GM12864 (cell line): ENCODE data around the gene TSKU.
"Not testable (repeated sequence)": the region's sequence is repeated elsewhere in the genome, so short reads cannot be mapped to it uniquely, and the experiment has no call there.

Experiments
- DNase-seq: peaks from one replicate; pipeline ENCODE4 v3.0.0-alpha.2; 2011; ENCODE audit warnings: low read depth
- H3K4me3 ChIP-seq: 2 replicates; pipeline ENCODE4 v1.5.1; 2011; ENCODE audit warnings: mild to moderate bottlenecking, low read depth, low read length, control low read depth
- TF ChIP-seq, protein P1 (sequence below): IDR thresholded peaks from 2 replicates; pipeline ENCODE4 v1.5.1; 2011; ENCODE audit warnings: low read depth, mild to moderate bottlenecking, moderate library complexity, low read length, control low read depth, inconsistent platforms; ENCODE audit errors: missing control alignments

Gene TSKU

GRCh38 chr11:76808996-76809395, 25.8 kb downstream of the TSKU start:
- TF ChIP-seq, protein P1, sequence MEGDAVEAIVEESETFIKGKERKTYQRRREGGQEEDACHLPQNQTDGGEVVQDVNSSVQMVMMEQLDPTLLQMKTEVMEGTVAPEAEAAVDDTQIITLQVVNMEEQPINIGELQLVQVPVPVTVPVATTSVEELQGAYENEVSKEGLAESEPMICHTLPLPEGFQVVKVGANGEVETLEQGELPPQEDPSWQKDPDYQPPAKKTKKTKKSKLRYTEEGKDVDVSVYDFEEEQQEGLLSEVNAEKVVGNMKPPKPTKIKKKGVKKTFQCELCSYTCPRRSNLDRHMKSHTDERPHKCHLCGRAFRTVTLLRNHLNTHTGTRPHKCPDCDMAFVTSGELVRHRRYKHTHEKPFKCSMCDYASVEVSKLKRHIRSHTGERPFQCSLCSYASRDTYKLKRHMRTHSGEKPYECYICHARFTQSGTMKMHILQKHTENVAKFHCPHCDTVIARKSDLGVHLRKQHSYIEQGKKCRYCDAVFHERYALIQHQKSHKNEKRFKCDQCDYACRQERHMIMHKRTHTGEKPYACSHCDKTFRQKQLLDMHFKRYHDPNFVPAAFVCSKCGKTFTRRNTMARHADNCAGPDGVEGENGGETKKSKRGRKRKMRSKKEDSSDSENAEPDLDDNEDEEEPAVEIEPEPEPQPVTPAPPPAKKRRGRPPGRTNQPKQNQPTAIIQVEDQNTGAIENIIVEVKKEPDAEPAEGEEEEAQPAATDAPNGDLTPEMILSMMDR: no peak
- no peak for DNase-seq
- no peak overlapping the region for H3K4me3 ChIP-seq

- H3K4me3 ChIP-seq: no peak overlapping the region
- DNase-seq: no peak
- TF ChIP-seq, protein P1: peak; percentile 30
Measured at GRCh38 chr11:76810151-76810853, 27.1 kb downstream of the TSKU start.

DNA sequence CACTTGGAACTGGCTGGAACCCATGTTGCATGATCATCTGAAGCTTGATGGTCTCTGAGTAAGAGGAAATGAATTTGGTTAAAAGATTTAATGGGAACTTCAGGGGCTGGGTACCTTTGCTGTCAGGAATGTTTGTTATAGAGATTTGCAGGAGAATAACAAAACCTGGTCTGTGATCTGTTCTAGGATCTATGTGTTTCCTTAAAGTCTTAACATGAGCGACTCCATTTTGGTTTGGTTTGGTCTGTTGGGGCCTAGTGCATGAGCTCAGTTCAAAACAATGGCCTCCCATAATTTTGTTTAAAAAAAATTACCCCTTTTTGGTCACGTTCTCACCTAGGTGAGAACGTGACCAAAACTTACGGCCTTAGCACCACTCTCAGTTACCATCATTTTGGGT, 28.1 kb downstream of the TSKU start:
- TF ChIP-seq, protein P1: no peak
- no peak for DNase-seq
- no peak overlapping the region for H3K4me3 ChIP-seq

- H3K4me3 ChIP-seq: no peak overlapping the region
- TF ChIP-seq, protein P1: no peak
- no peak for DNase-seq
Measured at GRCh38 chr11:76814414-76814813, 31.3 kb downstream of the TSKU start.

DNA sequence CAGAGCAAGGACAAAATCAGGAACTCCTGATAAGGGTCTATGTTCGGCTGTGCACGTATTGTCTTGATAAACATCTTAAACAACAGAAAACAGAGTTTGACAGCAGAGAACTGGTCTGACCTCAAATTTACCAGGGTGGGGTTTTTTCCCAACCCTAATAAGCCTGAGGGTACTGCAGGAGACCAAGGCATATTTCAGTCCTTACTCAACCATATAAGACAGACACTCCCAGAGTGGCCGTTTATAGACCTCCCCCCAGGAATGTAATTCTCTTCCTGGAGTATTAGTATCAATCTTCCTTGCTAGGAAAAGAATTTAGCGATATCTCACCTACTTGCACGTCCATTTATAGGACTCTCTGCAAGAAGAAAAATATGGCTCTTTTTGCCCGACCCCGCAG, 32.5 kb downstream of the TSKU start:
- not testable (repeated sequence) for H3K4me3 ChIP-seq, DNase-seq

- TF ChIP-seq, protein P1: no peak
- no peak for DNase-seq
- no peak overlapping the region for H3K4me3 ChIP-seq
Measured at GRCh38 chr11:76820184-76820566, 37.0 kb downstream of the TSKU start.

GRCh38 chr11:76821396-76821795, 38.2 kb downstream of the TSKU start:
- not testable (repeated sequence) for H3K4me3 ChIP-seq, DNase-seq

DNA sequence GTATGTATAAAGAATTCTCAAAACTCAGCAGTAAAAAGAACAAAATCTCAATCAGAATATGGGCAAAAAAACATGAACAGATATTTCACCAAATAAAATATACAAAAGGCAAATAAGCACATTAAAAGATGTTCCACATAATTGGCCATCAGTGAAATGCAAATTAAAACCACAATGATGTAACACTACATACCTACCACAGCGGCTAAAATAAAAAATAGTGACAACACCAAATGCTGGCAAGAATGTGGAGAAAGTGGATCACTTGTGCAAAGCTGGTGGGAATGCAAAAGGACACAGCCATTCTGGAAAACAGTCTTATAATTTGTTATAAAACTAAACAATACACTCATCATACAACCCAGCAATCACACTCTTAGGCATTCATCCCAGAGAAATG, 39.2 kb downstream of the TSKU start:
- no peak overlapping the region for H3K4me3 ChIP-seq
- DNase-seq: no peak
- TF ChIP-seq, protein P1: no peak
